Cardiac fibroblast (primary cell): ENCODE measurements around the gene GLI3.
A peak's percentile ranks its signal among the peaks of the same experiment; 100 is the strongest.

Source experiments
- DNase-seq, 2 donors: peaks; one replicate each; pipeline versions ENCODE4 v3.0.0 to v3.0.0-alpha.2; 2010; ENCODE audit warnings: low read depth in 2 of 2
- H3K4me3 ChIP-seq, 2 donors: replicated peaks in 1 of 2; 1 replicate in 1 of 2; 2 replicates in 1 of 2; pipeline ENCODE4 v1.5.1; 2011; ENCODE audit warnings: low read depth in 2 of 2, low read length in 2 of 2, mild to moderate bottlenecking in 2 of 2, moderate library complexity in 1 of 2
- TF ChIP-seq, protein P1 (sequence below): IDR thresholded peaks from one replicate; pipeline ENCODE4 v1.5.1; 2011; ENCODE audit warnings: low read depth, mild to moderate bottlenecking, low read length, inconsistent platforms

The GLI3 gene

DNA sequence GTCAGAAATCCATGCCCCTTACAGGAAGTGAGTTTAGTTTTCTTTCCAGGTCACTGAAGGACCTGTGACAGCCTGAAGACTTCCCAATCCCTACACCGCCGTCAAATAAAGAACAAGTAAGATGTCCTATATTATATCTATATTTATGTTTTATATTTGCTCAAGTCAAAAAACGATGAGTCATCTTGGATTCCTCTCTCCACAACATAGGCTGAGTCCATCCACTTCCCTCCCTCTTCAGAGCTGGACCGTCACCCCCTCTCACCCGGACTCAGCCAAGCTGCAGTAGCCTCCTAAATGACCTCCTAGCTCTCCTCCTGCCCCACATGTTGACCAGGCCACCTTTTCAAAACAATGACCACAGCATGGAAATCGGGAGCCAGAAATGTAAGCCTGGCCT is 53.5 kb downstream of the GLI3 start:
- peak in 1 of 2 donors; percentile 48 for DNase-seq
- TF ChIP-seq, protein P1, sequence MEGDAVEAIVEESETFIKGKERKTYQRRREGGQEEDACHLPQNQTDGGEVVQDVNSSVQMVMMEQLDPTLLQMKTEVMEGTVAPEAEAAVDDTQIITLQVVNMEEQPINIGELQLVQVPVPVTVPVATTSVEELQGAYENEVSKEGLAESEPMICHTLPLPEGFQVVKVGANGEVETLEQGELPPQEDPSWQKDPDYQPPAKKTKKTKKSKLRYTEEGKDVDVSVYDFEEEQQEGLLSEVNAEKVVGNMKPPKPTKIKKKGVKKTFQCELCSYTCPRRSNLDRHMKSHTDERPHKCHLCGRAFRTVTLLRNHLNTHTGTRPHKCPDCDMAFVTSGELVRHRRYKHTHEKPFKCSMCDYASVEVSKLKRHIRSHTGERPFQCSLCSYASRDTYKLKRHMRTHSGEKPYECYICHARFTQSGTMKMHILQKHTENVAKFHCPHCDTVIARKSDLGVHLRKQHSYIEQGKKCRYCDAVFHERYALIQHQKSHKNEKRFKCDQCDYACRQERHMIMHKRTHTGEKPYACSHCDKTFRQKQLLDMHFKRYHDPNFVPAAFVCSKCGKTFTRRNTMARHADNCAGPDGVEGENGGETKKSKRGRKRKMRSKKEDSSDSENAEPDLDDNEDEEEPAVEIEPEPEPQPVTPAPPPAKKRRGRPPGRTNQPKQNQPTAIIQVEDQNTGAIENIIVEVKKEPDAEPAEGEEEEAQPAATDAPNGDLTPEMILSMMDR, result no peak
- no peak overlapping the region for H3K4me3 ChIP-seq

DNA sequence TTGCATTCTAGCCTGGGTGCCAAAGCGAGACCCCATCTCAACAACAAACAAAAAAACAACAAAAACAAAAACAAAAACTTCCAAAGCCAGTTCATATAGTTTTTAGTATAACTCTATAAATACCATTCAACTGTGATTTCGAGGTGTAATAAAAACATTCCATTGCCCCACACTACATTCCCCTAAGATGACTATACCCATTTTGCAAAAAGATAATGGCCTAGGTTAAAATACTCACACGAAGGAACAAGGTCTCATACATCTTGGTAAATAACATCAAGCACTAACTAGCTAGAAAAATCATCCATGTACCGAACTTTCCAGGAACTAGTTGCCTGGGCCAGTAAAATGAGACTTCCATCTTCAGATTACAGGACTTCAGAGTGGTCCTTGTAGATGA is 55.4 kb downstream of the GLI3 start:
- H3K4me3 ChIP-seq, result no peak overlapping the region
- TF ChIP-seq, protein P1, result no peak
- DNase-seq, result peak in 1 of 2 donors; percentile 33

DNA sequence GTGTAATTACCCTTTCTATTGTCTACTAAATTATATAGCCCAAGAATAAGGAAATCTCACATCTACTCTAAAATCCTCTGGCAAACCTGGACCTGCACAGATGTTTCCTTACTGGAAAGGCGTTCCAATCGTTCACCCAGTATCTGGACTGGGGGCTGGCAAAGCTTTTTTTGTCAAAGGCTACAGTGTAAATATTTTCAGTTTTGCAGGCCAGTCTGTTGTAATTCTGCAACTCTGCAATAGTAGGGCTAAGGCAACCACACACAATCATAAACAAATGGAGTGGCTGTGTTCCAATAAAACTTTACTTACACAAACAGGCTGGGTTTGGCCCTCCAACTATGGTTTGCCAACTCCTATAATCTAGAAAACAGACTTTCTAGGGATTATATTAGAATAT is 56.2 kb downstream of the GLI3 start:
- TF ChIP-seq, protein P1, result no peak
- peak in 1 of 2 donors; percentile 52 for DNase-seq
- H3K4me3 ChIP-seq, result no peak overlapping the region

DNA sequence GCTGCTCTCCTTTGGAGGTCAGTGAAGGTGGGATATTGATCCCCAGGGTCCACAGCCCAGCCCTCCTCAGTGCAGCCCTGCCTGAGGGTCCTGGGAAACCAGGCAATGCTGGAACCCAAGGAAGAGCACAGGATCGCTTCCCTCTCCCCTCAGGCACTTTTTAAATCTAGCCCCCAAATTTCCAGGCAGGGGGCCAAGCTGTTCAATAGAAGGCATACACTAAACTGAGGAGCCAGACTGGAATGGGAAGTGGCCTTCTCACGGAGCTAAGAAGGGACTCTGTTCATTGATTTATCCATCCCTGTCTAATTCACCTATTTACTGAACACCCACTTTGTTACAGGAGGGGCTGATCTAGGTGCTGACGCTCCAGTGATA is 60.3 kb downstream of the GLI3 start:
- H3K4me3 ChIP-seq, result no peak overlapping the region
- TF ChIP-seq, protein P1, result no peak
- DNase-seq, result no peak

DNA sequence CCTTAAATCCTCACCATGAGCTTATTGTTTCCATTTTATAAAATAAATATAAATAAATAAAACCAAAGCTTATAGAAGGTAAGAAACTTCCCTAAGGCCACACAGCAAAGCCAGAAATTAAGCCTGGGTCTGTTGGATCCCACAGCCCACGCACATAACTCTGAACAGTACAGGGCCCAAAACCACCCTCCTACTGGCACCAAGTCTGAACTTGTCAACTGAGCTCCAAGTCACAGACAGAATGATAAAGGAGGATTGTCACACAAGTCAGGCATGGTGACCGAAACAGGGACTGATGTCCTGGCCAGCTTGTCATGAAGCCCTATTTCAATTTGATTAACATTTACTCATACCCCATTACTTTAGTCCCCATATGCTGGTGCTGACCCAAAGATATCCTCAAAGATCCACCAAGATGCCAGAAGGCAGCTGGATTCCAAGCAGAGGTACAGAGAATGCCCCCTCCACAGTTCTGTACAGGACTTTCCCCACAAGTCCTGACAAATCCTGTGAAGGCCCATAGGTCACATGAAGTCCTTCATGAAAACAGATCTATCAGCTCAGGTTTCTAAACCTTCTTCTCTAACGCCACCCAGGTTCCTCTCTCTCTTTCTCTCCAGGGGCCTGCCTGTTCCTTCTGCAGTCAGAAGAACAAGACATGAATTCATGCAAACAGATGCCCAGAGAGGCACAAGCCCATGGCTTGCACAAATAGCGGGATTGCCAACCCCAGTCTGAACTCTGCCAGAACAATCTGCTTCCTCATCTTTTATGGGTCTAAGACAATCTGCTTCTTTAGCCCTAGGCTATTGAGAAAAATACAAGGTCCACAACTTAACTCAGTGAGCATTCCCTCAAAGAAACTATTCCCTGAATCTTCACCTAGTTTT is 60.9 kb downstream of the GLI3 start:
- H3K4me3 ChIP-seq, result no peak overlapping the region
- TF ChIP-seq, protein P1, result no peak
- DNase-seq, result no peak

DNA sequence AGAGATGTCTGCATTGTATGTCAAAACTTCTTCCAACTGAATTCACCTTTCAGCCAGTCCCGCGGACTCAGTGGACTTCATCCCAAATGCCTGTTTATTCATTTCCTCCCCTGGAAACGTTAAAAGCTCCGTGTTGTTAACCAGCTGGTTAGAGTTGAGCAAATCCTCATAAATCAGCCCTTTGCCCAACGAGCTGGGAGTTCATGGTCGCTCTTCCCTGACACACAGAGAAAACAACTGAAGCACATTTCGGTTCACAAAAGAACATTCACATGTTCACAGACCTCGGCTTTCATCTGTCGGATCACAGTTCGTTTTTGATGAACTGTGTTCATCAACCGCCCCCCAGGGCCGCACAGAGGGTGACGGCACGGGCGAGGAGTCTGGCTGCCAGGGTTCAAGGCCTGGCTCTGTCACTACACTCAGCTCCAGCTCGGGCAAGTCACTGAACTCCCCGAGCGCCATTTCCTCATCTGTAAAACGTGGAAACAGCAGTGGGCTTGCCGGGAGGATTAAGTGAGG is 62.6 kb downstream of the GLI3 start:
- no peak overlapping the region for H3K4me3 ChIP-seq
- no peak for DNase-seq
- TF ChIP-seq, protein P1, result no peak

DNA sequence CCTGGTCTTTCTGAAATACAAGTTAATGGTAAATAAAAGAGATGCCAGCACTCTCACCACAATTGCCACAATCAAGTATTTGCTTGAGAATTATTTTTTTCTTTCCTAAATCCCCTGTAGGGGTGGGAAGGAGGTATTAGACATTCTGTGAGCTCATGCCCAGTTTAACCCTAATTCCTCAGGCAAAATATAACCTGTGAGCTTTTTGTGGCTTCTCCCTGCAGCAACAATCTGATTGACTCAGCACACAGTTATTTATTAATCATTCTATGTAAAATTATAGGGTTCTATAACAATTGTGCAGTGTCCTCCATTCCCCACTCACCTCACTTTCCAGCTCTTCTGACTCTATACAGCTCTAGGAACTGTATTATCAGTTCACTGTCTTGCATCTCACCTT is 66.3 kb downstream of the GLI3 start:
- peak in 1 of 2 donors; percentile 42 for DNase-seq

More for the DNA sequence above, 66.3 kb downstream of the GLI3 start:
- no peak overlapping the region for H3K4me3 ChIP-seq
- TF ChIP-seq, protein P1, result no peak
